HG02623 (cell line): ENCODE results near the gene KIRREL3.

Source experiments
- ATAC-seq: cut with Tn5 transposase; IDR thresholded peaks from one replicate; pipeline ENCODE4 v1.9.1; 2021; ENCODE audit warnings: moderate library complexity; ENCODE audit not compliant: unreplicated experiment

The KIRREL3 gene

DNA sequence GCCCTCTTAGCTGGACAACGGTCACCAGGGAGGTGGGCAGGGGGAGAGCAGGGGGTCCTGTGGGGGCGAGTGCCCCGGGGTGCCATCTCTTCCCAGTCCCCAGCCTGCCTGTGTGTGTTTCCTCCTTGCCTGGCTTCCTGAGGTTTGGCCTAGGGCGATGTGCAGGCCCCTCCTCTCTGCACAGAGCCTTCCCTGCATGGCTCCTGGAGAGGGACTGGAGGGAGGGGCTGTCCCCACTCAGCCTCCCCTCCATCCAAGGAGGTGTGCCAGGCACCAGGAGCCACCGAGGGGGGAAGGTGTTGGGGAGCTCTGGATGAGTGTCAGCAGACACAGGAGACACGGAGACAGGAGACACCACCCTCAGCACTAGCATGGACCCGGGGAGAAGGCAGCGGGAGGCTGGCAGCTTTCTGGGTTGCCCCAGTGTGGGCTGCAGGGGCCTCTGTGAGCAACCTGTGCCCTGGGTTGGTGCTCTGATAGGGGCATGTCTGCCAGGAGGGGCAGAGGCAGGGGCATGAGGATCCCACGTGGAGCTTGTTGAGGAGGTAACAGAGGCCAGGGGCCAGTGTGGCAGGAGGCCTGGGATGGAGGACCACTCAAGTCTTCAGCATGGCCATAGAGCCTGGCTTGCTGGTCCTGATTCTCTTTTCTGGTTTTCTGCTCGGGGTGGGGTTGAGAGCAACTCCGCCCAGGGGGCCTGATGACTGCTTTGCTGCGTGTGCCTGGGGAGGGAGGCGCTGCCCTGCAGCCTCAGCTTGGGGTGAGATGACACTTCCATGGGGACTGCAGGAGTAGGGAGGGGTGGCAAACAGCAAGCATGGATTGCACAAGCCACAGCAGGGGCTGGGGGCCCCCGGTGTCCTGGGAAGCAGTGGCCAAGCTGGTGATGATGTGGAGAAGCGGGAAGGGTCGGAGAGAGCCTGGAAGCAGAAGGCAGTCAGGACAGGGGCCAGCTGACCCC, 566.3 kb downstream of the KIRREL3 start:
- no peak for ATAC-seq

DNA sequence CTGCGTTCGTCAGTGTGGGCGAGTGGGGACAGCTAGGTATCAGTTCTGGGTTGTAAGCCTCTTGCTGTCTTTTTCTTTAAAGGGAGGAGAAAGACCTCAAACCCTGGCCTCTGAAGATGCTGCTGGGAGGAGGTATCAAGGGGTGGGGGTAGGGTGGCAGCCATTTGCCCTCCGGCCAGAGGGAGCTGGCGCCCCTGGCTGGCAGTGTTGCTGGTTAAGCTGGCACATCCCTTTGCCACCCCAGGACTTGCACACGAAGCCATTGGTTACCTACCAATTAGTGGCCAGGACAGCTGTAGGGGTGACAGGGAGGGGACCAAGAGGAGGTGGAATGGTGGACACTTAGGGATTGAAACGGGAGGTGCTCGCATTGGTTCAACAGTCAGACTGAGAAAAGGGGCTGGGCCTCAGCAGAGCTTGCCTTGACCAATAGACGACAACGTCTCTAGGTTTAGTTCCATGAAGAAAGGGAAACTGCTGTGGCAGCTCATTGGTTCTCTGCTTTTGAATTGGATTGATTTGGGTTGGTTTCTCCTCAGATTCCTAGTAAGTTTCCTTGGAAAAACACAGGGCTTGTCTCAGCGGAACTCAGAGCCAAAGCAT, 567.2 kb downstream of the KIRREL3 start:
- no peak for ATAC-seq

DNA sequence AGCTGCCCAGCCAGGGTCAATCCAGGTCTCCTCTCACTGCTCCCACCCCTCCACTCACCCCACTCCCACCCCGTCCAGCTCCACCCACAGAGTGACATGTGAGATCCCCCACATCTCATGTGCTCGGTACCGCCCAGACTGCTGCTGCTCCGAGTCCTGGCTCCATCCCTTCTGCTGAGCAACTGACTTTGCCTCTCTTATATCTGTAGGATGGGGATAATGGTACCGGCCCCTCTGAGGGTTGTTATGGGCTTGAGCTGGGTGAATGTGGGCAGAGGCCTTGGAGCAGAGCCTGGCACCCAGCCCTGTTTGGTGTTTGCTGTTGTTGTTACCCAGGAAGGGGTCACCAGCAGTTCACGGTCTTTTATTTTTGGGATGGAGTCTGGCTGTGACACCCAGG, 568.0 kb downstream of the KIRREL3 start:
- no peak for ATAC-seq

DNA sequence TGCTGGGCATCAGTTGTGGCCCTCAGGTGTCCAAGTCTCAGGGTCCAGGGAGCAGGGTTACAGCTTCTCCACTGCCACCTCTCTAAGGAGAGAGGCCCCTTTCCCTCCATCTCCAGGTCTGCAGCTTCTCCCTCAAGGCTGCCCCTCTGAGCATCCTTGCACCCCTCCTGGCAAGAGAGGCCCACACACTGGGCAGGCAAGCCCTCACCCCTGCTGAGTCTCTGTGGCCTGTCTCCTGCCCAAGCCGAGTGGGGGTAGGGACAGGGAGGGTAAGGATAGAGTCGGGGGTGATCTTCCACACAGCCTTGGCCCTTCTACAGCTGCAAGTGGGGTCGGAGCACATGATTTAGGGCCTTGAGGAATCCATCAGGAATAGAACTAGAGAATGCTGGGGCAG, 568.5 kb downstream of the KIRREL3 start:
- ATAC-seq: no peak

DNA sequence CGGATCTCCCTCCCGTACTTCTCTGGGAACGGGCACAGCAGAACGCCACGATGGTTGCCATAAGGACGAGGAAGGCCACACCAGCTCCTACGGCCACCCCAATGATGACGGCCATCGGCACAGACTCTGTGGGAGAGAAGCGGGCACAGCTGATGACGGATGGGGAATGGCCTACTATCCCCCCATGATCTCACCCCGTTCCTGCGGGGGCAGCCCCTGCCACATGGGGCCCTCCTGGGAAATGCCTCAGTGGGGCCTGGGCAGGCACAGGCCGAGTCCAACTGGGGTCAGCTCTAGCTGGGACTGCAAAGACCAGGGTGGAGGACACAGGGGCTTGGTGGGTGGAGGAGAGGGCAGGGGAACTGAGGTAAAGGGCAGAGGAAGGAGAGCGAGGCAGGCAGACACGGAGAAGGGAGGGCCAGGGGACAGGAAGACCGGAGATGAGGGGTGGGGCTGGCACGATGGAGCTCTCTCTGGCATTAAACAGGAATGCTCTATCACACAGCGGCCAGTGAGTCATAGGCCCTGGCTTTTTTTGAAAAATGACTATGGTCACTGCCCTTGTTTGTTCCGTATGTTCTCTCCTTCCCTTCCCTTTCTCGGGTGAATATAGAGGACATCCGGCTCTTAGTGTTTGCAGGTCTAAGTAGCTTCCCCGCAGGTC, 569.0 kb downstream of the KIRREL3 start:
- ATAC-seq: no peak

DNA sequence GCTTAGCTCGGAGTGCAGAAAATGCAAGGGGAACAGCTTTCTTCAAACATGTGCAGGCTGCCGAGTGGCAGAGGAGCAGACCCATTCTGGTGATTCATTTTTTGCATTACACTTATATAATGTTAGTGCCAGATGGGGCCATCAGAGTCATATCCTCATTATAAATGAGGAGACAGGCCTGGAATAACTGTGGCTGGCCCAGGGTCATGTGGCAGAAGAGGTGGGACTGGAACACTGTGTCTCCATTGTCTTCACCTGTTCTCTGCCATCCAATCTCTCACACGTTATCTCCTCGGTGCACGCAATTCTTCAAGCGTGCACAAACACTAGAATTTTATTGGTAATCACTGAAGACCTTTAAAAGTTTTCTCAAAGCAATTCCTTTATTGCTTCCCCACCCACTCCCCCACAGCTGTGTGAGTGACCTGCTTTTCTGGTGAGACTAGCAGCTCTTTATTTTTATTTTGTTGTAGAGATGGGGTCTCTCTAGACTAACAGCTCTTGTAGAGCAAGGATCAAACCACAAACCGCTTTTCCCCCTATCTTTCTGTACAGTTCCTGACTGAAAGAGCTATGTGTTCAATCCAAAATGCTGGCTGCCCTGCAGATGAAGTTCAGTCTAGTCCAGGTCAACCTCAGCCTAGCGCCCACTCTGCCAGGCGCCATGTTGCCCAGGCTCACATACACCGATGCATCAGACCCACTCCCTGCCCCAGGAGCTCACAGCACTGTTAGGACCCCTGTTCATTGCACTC, 569.8 kb downstream of the KIRREL3 start:
- no peak for ATAC-seq

DNA sequence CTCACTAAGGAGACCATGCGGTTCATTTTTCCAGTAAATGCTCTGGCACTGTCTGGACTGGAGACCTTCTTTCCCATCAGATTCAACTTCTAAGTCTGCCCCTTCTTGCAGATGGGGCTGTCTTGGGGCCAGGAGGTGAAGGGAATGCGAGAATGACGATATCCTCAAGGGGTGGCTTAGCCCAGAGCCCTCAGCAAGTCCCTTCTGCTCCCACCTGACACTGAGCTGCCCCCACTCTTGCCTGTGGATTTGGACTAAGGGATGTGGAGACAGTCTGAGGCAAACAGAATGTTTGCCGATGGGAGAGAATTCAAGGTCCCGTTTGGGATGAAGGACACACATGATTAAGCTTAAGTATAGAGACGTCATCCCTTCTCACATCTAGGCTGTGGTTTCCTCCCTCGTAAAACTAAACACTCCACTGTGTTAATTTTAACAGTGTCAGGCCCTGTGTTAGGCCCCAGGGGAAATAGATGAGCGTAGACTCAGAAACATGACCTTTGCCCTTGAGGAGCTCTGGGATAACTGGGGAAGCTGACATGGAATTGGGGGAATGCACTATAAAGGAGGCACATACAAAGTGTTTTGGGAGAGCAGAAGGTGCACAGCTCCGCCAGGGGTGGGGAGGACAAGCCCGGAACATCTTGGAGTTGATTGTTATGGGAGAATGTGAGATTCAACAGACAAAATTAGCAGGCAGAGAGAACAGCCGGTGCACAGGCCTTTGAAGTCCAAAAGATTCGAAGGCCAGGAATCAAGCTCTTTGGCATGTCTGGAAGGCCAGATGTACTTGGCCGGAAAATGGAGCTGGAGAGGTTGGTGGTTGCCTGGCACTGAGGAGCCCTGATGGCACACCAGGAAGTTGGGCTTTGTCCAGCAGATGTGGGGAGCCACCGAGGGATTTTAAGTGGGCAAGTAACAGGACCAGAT, 573.5 kb downstream of the KIRREL3 start:
- ATAC-seq: no peak

DNA sequence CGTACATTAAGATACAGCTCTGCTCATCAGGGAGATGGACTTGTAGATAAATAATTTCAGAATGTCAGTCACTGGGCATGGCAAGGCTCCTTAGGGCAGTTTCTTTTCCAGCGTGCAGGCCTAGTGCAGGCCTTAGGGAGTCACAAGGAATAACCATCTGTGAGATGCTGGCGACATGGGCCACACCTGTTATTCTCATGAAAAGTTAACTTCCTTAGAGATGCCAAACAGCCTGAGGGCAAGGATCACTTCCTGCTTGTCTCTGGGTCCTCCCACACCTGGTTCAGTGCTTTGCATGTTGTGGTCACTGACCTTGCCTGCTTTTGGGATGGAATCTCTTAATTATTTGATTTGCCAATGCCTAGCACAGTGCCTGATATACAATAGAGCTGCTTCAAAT, 574.5 kb downstream of the KIRREL3 start:
- no peak for ATAC-seq

DNA sequence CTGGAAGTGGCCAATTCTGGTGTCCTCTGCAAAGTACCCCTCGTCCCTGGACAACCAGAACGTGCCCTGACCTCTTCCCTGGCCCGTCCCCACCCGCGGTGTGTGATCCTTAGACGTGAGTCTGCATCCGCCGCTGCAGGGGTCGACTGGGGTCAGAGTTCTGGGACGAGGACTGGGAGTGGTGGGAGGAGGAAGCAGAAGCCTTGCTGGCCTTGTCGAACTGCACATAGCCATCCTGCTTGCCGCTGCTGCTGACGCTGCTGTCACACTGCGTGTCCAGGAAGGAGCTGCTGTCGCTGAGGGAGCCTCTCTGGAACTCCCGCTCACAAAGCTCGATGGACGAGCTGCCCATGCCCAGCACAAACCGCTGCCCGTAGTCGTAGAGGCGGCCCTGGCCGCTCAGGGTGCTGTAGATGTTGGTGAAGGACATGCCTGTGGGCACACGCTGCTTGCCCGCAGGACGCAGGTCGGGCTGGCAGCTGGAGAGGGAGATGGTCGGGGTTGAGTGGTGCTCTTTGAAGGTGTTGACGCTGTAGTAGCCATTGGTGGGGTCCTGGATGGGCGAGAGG, 576.0 kb downstream of the KIRREL3 start:
- no peak for ATAC-seq

DNA sequence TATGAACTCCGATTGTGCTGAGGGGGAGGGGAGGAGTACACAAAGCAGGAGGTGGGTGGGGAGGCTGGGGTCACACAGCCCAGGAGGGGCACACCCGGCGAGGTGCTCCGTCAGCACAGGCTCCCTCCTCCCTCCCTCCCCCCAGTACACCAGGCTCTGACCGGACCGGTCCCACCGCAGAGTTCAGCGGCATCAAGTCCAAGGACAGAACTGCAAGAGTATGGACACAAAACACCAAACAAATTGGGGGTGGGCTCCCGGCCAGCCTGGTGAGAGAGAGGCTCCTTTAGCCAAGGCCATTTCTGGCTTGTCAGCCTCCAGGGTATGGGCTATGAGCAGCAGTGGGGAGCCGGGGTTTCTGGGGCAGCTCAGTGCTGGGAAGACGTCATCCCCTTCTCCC, 576.8 kb downstream of the KIRREL3 start:
- no peak for ATAC-seq

DNA sequence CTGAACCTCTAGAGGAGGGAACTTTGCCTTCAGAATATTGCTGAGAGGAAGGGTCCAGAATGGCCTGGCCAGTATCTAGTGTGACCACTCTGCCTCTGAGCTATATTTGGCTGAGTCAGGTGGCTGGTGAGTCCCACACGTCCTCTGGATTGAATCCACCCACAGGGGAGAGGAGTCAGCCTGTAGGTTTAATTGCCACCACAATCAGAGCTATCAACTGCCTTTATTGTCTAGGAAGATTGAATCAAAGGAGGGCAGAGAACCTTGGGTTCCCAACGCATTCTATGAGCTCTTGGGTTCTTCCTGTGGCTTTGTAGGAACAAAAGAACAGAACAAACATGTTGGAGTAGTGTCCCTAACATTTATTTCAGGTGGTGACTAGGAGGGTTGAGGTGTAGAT, 577.4 kb downstream of the KIRREL3 start:
- no peak for ATAC-seq

DNA sequence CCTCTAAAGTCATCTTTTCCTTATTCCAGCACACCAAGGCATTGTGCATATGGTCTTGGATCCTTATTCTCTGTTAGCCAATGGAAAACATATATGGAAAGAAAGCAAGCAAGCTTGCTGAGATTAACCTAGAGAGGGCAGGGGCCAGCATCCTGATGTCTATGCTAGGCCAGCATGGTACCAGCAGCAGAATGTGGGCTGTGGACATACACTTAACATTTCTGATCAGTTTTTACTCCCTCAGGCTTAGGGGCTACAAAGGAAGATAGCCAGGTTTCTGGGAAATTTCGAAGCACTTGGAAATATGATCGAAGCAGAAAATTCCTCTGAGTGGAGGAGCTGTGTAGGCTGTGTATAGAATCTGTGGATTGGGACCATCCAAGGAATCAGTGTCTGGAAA, 578.1 kb downstream of the KIRREL3 start:
- no peak for ATAC-seq

DNA sequence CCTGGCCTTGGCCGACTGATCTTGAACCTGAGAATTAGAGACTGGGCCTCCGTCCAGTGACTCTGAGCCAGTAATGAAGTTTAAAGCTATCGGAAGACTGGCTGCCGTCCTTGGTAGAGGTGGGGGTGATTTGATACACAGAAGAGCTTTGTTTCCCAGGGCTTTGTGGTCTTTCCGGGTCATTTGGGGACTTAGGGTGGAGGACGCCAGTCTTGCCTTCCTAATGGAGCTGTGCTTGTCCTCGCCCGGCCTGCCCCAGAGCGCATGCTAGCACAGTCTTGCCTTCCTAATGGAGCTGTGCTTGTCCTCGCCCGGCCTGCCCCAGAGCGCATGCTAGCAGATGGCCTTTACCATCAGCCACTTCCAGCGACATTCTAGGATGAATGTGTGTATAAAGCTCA, 579.3 kb downstream of the KIRREL3 start:
- ATAC-seq: no peak

DNA sequence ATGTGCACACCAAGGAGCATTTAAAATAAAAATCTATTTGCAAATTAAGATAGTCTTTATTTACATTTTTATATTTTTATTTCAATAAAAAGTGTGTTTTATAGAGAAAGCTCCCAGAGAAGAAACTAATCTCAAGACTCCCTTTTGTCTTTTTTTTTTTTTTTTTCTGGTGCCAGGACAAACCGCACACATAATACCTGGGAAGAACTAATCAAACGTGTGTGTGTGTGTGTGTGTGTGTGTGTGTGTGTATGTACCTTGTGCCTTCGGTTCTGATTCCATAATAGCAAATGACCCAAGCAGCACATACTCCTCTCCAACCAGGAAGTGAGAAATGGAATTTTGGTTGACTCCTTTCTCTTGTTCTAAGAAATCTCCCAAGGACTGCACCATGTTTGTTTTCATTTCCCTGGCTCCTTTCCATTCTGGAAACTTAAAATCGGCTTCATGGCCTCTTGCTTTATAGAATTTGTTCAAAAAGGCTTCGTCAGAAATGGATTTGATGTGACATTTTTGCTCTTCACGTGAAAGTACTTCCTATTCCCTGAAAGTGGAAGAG, 579.8 kb downstream of the KIRREL3 start:
- no peak for ATAC-seq

DNA sequence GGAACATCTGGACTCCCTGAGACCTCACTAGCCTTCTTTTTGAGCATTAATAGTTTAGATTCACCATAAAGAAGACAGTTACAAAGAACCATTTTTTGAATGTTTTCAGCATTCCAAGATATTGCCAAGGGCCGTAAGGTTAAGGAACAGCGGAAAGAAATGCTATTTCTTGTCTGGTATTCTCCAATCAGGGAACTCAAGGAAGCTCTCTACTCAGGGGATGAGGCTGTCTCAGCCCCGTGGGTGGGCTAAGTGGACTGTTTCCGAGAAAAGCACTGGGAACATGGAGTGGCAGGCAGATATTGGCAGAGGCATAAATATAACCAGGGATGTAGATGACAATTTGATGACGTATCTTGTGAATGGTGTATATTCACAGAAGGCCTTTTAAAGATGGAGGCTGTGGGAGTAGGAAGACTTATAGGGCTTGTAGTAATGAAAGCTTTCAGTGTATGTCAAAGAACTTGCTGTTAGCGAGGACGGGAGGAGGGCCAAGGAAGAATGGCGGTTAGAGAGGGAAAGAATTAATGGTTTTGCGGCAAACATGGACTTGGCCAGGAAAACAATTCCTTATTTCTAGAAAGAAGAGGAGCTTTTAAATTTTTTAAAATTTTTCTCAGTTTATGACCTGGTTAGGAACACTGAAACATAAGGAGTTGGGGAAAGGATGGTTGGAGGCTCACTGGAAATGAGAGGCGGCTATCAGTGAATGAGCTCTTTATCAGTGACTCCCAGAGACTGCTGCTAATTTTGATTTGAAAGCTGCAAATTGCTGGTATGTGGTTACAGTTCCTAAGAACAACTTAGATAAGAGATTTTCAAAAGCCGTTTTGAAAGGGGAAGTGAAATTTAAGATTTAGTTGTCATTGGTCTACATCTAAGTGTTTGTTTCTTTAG, 580.5 kb downstream of the KIRREL3 start:
- peak; percentile 71 for ATAC-seq

DNA sequence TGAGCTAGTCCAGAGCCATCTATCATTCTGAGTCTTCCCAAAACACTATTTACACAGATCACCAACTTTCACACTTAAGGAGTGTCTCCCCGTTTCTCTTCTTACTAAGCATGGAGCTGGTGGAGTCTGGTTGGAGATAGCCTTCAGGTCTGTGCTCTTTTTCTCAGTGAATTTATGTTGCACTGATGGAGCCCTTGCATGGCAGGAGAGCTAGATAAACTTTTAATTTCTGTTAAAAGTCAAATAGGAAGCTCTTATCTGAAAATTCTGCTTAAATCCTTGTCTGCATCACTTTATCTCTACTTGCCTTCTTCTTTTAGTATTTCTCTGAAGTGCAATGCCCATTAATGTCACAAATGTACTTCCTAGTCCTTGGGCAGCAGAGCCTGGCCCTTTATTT, 581.7 kb downstream of the KIRREL3 start:
- no peak for ATAC-seq

DNA sequence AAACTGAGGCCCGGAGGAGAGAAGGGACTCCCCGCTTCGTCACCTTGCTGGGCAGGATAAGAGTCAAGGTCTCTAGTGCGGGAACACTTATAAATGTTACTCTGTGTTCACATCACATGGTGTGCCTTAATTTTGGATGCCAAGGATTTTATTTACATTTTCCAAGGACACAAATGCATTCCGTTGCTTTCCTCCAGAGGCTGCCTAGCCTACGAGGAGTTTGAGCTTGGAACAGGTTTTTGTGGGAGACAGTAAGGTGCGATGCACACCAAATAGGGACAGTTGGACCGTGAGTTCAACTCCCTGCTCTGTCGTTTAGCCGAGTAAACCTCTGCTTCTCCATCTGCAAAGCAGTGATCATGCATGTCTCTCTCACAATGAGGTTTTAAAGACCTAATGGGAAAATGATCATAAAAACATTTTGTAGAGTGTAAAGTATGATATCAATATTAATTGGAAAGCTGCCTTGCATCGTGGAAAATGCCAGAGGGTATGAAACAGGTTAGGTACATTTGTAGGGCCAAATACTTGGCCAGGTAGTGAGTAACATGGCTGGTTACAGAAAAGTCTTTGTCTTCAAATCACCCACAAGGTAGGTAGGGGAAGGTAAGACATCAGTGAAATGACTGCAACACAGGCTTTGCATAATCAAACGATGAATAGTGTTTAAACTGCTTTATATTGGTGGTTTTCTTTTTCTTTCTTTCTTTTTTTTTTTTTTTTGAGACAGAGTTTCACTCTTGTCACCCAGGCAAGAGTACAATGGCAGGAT, 583.3 kb downstream of the KIRREL3 start:
- no peak for ATAC-seq
